Activated CD8-positive, alpha-beta T cell treated with anti-CD3 and anti-CD28 coated beads, Interleukin-2, amount 10 ng/mL, durations not matched to agents 7 days and 5 days (primary cell): Measurements from ENCODE around the gene GFRA1. TPM values are rescaled to one million over a fixed set of nuclear protein-coding genes. Genes with fewer than 3 reads are reported as not detected.

Experiments
- ATAC-seq: fragments of 150-1000 bp; cut with Tn5 transposase; one replicate; pipeline ENCODE4 v1.10.0; 2021; ENCODE audit warnings: moderate library complexity
- CTCF ChIA-PET: fragments of 350-600 bp; sonication (Branson Sonifier 250); formaldehyde crosslinking; loops from one replicate; lab custom pipeline; 2021; ENCODE audit warnings: antibody characterized with exemption; lab: Charles Lee
- POLR2A ChIA-PET: fragments of 350-600 bp; sonication (Branson Sonifier 250); formaldehyde crosslinking; loops from one replicate; lab custom pipeline; 2021; ENCODE audit warnings: antibody characterized with exemption; lab: Charles Lee
- DNase-seq: peaks from one replicate; pipeline ENCODE4 v3.0.0-alpha.2; 2020
- H3K27ac Mint-ChIP-seq: one replicate; pipeline ENCODE4 v1.8.0; 2021; ENCODE audit warnings: mild to moderate bottlenecking, mixed read lengths
- H3K27me3 Mint-ChIP-seq: one replicate; pipeline ENCODE4 v1.8.0; 2021; ENCODE audit warnings: low read depth, mixed read lengths
- H3K36me3 Mint-ChIP-seq: one replicate; pipeline ENCODE4 v1.8.0; 2021; ENCODE audit warnings: low read depth, mixed read lengths
- H3K4me1 Mint-ChIP-seq: one replicate; pipeline ENCODE4 v1.8.0; 2021; ENCODE audit warnings: low read depth, mixed read lengths
- H3K4me3 Mint-ChIP-seq: one replicate; pipeline ENCODE4 v1.8.0; 2021; ENCODE audit warnings: mild to moderate bottlenecking, mixed read lengths
- H3K9me3 Mint-ChIP-seq: one replicate; pipeline ENCODE4 v1.8.0; 2022; ENCODE audit warnings: mixed read lengths; ENCODE audit not compliant: insufficient read depth
- total RNA-seq, 2 experiments: library from RNA; stranded (reverse); gene quantifications; one replicate each; pipeline ENCODE4 v1.2.3, GENCODE V29; 2021

GFRA1 gene
- total RNA-seq, 2 experiments from 2014 or later: not detected

- DNase-seq (no peak), ATAC-seq (no peak)
- Mint-ChIP-seq H3K4me1 (no peaks in the 10 kb centered on the region), H3K27ac (no peak overlapping the region), H3K9me3 (no peaks in the 10 kb centered on the region), H3K27me3 (no peaks in the 10 kb centered on the region), H3K4me3 (no peak overlapping the region), H3K36me3 (no peaks in the 10 kb centered on the region)
- CTCF ChIA-PET: no interaction called here
- POLR2A ChIA-PET: no interaction called here
Measured at GRCh38 chr10:116237260-116237659, 35.7 kb downstream of the GFRA1 start.

GRCh38 chr10:116233230-116233629 is 39.8 kb downstream of the GFRA1 start:
- no peaks in the 10 kb centered on the region for H3K4me1 Mint-ChIP-seq
- POLR2A ChIA-PET: no interaction called here
- no peak for ATAC-seq
- H3K27me3 Mint-ChIP-seq: no peaks in the 10 kb centered on the region
- no peaks in the 10 kb centered on the region for H3K9me3 Mint-ChIP-seq
- DNase-seq: no peak
- H3K36me3 Mint-ChIP-seq: no peaks in the 10 kb centered on the region
- H3K27ac Mint-ChIP-seq: no peak overlapping the region
- no peak overlapping the region for H3K4me3 Mint-ChIP-seq
- CTCF ChIA-PET: no interaction called here

- CTCF ChIA-PET: no interaction called here
- no peak for ATAC-seq
- H3K27ac Mint-ChIP-seq: no peak overlapping the region
Measured at GRCh38 chr10:116232613-116233012, 40.4 kb downstream of the GFRA1 start.

GRCh38 chr10:116226766-116227165 is 46.2 kb downstream of the GFRA1 start:
- Mint-ChIP-seq H3K4me3 (no peak overlapping the region), H3K9me3 (no peaks in the 10 kb centered on the region), H3K4me1 (no peaks in the 10 kb centered on the region), H3K36me3 (no peaks in the 10 kb centered on the region), H3K27ac (no peak overlapping the region), H3K27me3 (no peaks in the 10 kb centered on the region)
- ChIA-PET POLR2A (no interaction called here), CTCF (no interaction called here)
- ATAC-seq (no peak), DNase-seq (no peak)

More at GRCh38 chr10:116232613-116233012, 40.4 kb downstream of the GFRA1 start:
- DNase-seq: no peak
- H3K9me3 Mint-ChIP-seq: no peaks in the 10 kb centered on the region
- H3K4me3 Mint-ChIP-seq: no peak overlapping the region
- H3K36me3 Mint-ChIP-seq: no peaks in the 10 kb centered on the region
- POLR2A ChIA-PET: no interaction called here
- H3K27me3 Mint-ChIP-seq: no peaks in the 10 kb centered on the region
- H3K4me1 Mint-ChIP-seq: no peaks in the 10 kb centered on the region

GRCh38 chr10:116226053-116226452 is 47.0 kb downstream of the GFRA1 start:
- Mint-ChIP-seq H3K36me3 (no peaks in the 10 kb centered on the region), H3K27ac (no peak overlapping the region), H3K9me3 (no peaks in the 10 kb centered on the region), H3K4me1 (no peaks in the 10 kb centered on the region), H3K27me3 (no peaks in the 10 kb centered on the region), H3K4me3 (no peak overlapping the region)
- ATAC-seq: no peak
- no peak for DNase-seq
- POLR2A ChIA-PET: no interaction called here
- CTCF ChIA-PET: no interaction called here

- ChIA-PET POLR2A (no interaction called here), CTCF (no interaction called here)
- Mint-ChIP-seq H3K27ac (no peak overlapping the region), H3K9me3 (no peaks in the 10 kb centered on the region), H3K36me3 (no peaks in the 10 kb centered on the region), H3K27me3 (no peaks in the 10 kb centered on the region), H3K4me3 (no peak overlapping the region), H3K4me1 (no peaks in the 10 kb centered on the region)
- no peak for ATAC-seq
- DNase-seq: no peak
Measured at GRCh38 chr10:116223289-116223688, 49.7 kb downstream of the GFRA1 start.

- CTCF ChIA-PET: no interaction called here
- no peaks in the 10 kb centered on the region for H3K4me1 Mint-ChIP-seq
- no peak overlapping the region for H3K4me3 Mint-ChIP-seq
- no peaks in the 10 kb centered on the region for H3K27me3 Mint-ChIP-seq
- no peaks in the 10 kb centered on the region for H3K9me3 Mint-ChIP-seq
- no peak for ATAC-seq
- DNase-seq: no peak
- H3K27ac Mint-ChIP-seq: no peak overlapping the region
- H3K36me3 Mint-ChIP-seq: no peaks in the 10 kb centered on the region
- POLR2A ChIA-PET: no interaction called here
Measured at GRCh38 chr10:116221053-116221452, 52.0 kb downstream of the GFRA1 start.

GRCh38 chr10:116216676-116217075 is 56.3 kb downstream of the GFRA1 start:
- CTCF ChIA-PET: no interaction called here
- no peak for DNase-seq
- Mint-ChIP-seq H3K9me3 (no peaks in the 10 kb centered on the region), H3K27ac (no peak overlapping the region), H3K4me1 (no peaks in the 10 kb centered on the region), H3K27me3 (no peaks in the 10 kb centered on the region), H3K36me3 (no peaks in the 10 kb centered on the region), H3K4me3 (no peak overlapping the region)
- ATAC-seq: no peak
- POLR2A ChIA-PET: no interaction called here

GRCh38 chr10:116215651-116216050 is 57.4 kb downstream of the GFRA1 start:
- ChIA-PET POLR2A (no interaction called here), CTCF (no interaction called here)
- H3K4me3 Mint-ChIP-seq: no peak overlapping the region
- ATAC-seq (no peak), DNase-seq (no peak)
- H3K27me3 Mint-ChIP-seq: no peaks in the 10 kb centered on the region
- H3K27ac Mint-ChIP-seq: no peak overlapping the region
- no peaks in the 10 kb centered on the region for H3K36me3 Mint-ChIP-seq
- H3K4me1 Mint-ChIP-seq: no peaks in the 10 kb centered on the region
- no peaks in the 10 kb centered on the region for H3K9me3 Mint-ChIP-seq

- H3K36me3 Mint-ChIP-seq: no peaks in the 10 kb centered on the region
- no peak for DNase-seq
- H3K4me3 Mint-ChIP-seq: no peak overlapping the region
- CTCF ChIA-PET: no interaction called here
- no peaks in the 10 kb centered on the region for H3K4me1 Mint-ChIP-seq
- POLR2A ChIA-PET: no interaction called here
- H3K27ac Mint-ChIP-seq: no peak overlapping the region
- no peaks in the 10 kb centered on the region for H3K27me3 Mint-ChIP-seq
- no peaks in the 10 kb centered on the region for H3K9me3 Mint-ChIP-seq
- no peak for ATAC-seq
Measured at GRCh38 chr10:116211682-116212081, 61.3 kb downstream of the GFRA1 start.

GRCh38 chr10:116210588-116211346 is 62.2 kb downstream of the GFRA1 start:
- ATAC-seq: no peak
- H3K36me3 Mint-ChIP-seq: no peaks in the 10 kb centered on the region

GRCh38 chr10:116209781-116210180 is 63.2 kb downstream of the GFRA1 start:
- no peak overlapping the region for H3K4me3 Mint-ChIP-seq

More at GRCh38 chr10:116210588-116211346, 62.2 kb downstream of the GFRA1 start:
- H3K27me3 Mint-ChIP-seq: no peaks in the 10 kb centered on the region
- H3K4me1 Mint-ChIP-seq: no peaks in the 10 kb centered on the region
- H3K9me3 Mint-ChIP-seq: no peaks in the 10 kb centered on the region
- H3K4me3 Mint-ChIP-seq: no peak overlapping the region
- POLR2A ChIA-PET: no interaction called here
- no peak for DNase-seq
- H3K27ac Mint-ChIP-seq: no peak overlapping the region
- CTCF ChIA-PET: no interaction called here

More at GRCh38 chr10:116209781-116210180, 63.2 kb downstream of the GFRA1 start:
- Mint-ChIP-seq H3K36me3 (no peaks in the 10 kb centered on the region), H3K4me1 (no peaks in the 10 kb centered on the region), H3K27me3 (no peaks in the 10 kb centered on the region), H3K9me3 (no peaks in the 10 kb centered on the region), H3K27ac (no peak overlapping the region)
- POLR2A ChIA-PET: no interaction called here
- ATAC-seq: no peak
- CTCF ChIA-PET: no interaction called here
- DNase-seq: no peak
